Body of pancreas (tissue), 4 donors: ENCODE results near the gene DNAJC10. TPM values are rescaled to one million over a fixed set of nuclear protein-coding genes. Genes with fewer than 3 reads are reported as not detected.

Source experiments
- ATAC-seq: fragments of 150-250 bp; one replicate; pipeline ENCODE4 v1.9.1; 2016
- DNase-seq, 4 donors: peaks; one replicate each; pipeline ENCODE4 v3.0.0-alpha.2; 2019
- H3K27ac ChIP-seq, 4 donors: fragments of 200-600 bp; sonication (generic); 1 replicate in 3 of 4; 2 replicates in 1 of 4; pipeline versions ENCODE4 v1.5.1 to v1.6.1; 2016 to 2019; ENCODE audit warnings: mild to moderate bottlenecking in 1 of 4, mixed read lengths in 1 of 4, moderate library complexity in 1 of 4
- H3K27me3 ChIP-seq, 2 donors: fragments of 200-600 bp; sonication (generic); one replicate each; pipeline ENCODE4 v1.6.0; 2016; ENCODE audit warnings: mild to moderate bottlenecking in 1 of 2
- H3K36me3 ChIP-seq, 2 donors: fragments of 200-600 bp; sonication (generic); replicated peaks in 1 of 2; 2 replicates each; pipeline ENCODE4 v1.5.1; 2016; ENCODE audit warnings: low read depth in 2 of 2; ENCODE audit not compliant: insufficient read depth in 1 of 2
- H3K4me1 ChIP-seq: fragments of 200-600 bp; sonication (generic); one replicate; pipeline ENCODE4 v1.6.0; 2016
- H3K4me3 ChIP-seq, 2 donors: fragments of 200-600 bp; sonication (generic); 1 replicate in 1 of 2; 2 replicates in 1 of 2; pipeline ENCODE4 v1.5.1; 2016 to 2019
- H3K9me3 ChIP-seq, 3 donors: fragments of 200-600 bp; sonication (generic); 1 replicate in 2 of 3; 2 replicates in 1 of 3; pipeline ENCODE4 v1.5.1; 2016
- CTCF ChIP-seq, 7 experiments: fragments of 450-650 bp in 4 of 7; fragments of 200-600 bp in 3 of 7; sonication (generic) in 3 of 7; IDR thresholded peaks; one replicate each; pipeline ENCODE4 v1.5.1; 2016 to 2019; ENCODE audit warnings: antibody characterized with exemption in 7 of 7
- POLR2A ChIP-seq, 3 donors: fragments of 450-650 bp; IDR thresholded peaks; one replicate each; pipeline ENCODE4 v1.6.1; 2016; ENCODE audit warnings: antibody characterized with exemption in 3 of 3, mild to moderate bottlenecking in 2 of 3
- WGBS, 2 donors: methylation state at CpG; one replicate each; pipeline ENCODE4 v1.1.5; 2017; 5-methylcytosine and 5-hydroxymethylcytosine counted together
- intact Hi-C: fragments of 100-400 bp; cut with DNase I; formaldehyde crosslinking; loops from one replicate; pipeline ENCODE4 v1.15.1; 2023
- total RNA-seq, 2 donors: library from RNA; depleted of rRNA; stranded (reverse); fragments of >200 nt; gene quantifications; one replicate each; pipeline ENCODE4 v1.1.0, GENCODE V29; 2016

DNAJC10 gene
- total RNA-seq, 2 donors from 2014 or later, result 51.6 to 86.0 TPM

GRCh38 chr2:182694189-182694588, 21.9 kb upstream of the DNAJC10 start:
- 90 to 100% methylated on average over 4 of the region's 4 CpGs for WGBS, 2 donors
- Histone ChIP-seq H3K4me1 (no peaks in the 10 kb centered on the region), H3K36me3 (no peaks in the 10 kb centered on the region), H3K27me3 (no peaks in the 10 kb centered on the region), H3K4me3 (no peak overlapping the region), H3K27ac (no peak overlapping the region), H3K9me3 (no peaks in the 10 kb centered on the region)
- TF ChIP-seq POLR2A (IDR thresholded peaks at IDR 0.05) (no peak), CTCF (IDR thresholded peaks at IDR 0.05) (no peak)
- DNase-seq (no peak), ATAC-seq (no peak)
- intact Hi-C loops, result no loop called here

GRCh38 chr2:182695776-182696175, 20.3 kb upstream of the DNAJC10 start:
- 86 to 96% methylated on average over 2 of the region's 2 CpGs for WGBS, 2 donors
- intact Hi-C loops, result no loop called here
- TF ChIP-seq CTCF (IDR thresholded peaks at IDR 0.05) (no peak), POLR2A (IDR thresholded peaks at IDR 0.05) (no peak)

GRCh38 chr2:182698671-182699070, 17.4 kb upstream of the DNAJC10 start:
- Histone ChIP-seq H3K27me3 (no peaks in the 10 kb centered on the region), H3K27ac (no peak overlapping the region), H3K9me3 (no peaks in the 10 kb centered on the region), H3K36me3 (no peaks in the 10 kb centered on the region), H3K4me3 (no peak overlapping the region), H3K4me1 (no peaks in the 10 kb centered on the region)
- no peak for TF ChIP-seq CTCF (IDR thresholded peaks at IDR 0.05)
- TF ChIP-seq POLR2A (IDR thresholded peaks at IDR 0.05), result no peak
- DNase-seq, result no peak
- 46 to 50% methylated on average over 3 of the region's 3 CpGs for WGBS, 2 donors
- intact Hi-C loops, result no loop called here
- no peak for ATAC-seq

More at GRCh38 chr2:182695776-182696175, 20.3 kb upstream of the DNAJC10 start:
- Histone ChIP-seq H3K9me3 (no peaks in the 10 kb centered on the region), H3K36me3 (no peaks in the 10 kb centered on the region), H3K4me3 (no peak overlapping the region), H3K4me1 (no peaks in the 10 kb centered on the region), H3K27me3 (no peaks in the 10 kb centered on the region), H3K27ac (no peak overlapping the region)
- no peak for DNase-seq
- no peak for ATAC-seq

- H3K27me3 ChIP-seq, result no peaks in the 10 kb centered on the region
- H3K9me3 ChIP-seq, result no peaks in the 10 kb centered on the region
- H3K27ac ChIP-seq, result no peak overlapping the region
- H3K4me1 ChIP-seq, result peaks cover 9% of the 10 kb centered on the region
- DNase-seq (no peak), ATAC-seq (no peak)
- TF ChIP-seq POLR2A (IDR thresholded peaks at IDR 0.05) (no peak), CTCF (IDR thresholded peaks at IDR 0.05) (no peak)
- no peaks in the 10 kb centered on the region for H3K36me3 ChIP-seq
- intact Hi-C loops, result no loop called here
- 84 to 88% methylated on average over 1 of the region's 1 CpG for WGBS, 2 donors
- H3K4me3 ChIP-seq, result no peak overlapping the region
Observed at GRCh38 chr2:182705761-182706160, 10.3 kb upstream of the DNAJC10 start.

DNA sequence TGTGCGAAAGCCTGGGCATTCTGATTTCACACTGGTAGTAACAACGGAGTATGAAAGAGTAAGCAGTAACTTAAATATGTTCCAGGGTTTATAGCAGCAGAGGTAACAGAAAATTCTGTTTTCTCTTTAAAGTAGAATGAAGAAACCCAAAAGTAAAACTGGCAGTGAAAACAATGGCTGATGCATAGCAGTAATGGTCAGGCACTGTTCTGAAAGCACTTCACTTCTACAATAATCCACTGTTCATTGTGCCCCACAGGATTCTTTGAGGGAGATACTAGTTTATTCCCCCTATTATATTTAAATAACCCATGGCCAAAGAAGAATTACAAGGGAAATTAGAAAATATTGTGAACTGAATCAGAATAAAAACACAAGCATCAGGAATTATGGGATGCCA, 9.3 kb upstream of the DNAJC10 start:
- TF ChIP-seq POLR2A (IDR thresholded peaks at IDR 0.05) (no peak), CTCF (IDR thresholded peaks at IDR 0.05) (no peak)
- no peak overlapping the region for H3K27ac ChIP-seq

More for the DNA sequence above, 9.3 kb upstream of the DNAJC10 start:
- Histone ChIP-seq H3K9me3 (no peaks in the 10 kb centered on the region), H3K4me1 (peaks cover 9% of the 10 kb centered on the region), H3K4me3 (no peak overlapping the region), H3K27me3 (no peaks in the 10 kb centered on the region), H3K36me3 (no peaks in the 10 kb centered on the region)
- ATAC-seq (no peak), DNase-seq (no peak)
- WGBS, 2 donors, result 93 to 95% methylated on average over 2 of the region's 2 CpGs
- intact Hi-C loops, result no loop called here
